GM18502 (cell line): ENCODE results near the gene CADPS.

Experiments used
- ATAC-seq: cut with Tn5 transposase; IDR thresholded peaks from one replicate; pipeline ENCODE4 v1.9.1; 2021; ENCODE audit warnings: mild to moderate bottlenecking; ENCODE audit not compliant: unreplicated experiment, poor library complexity

The CADPS gene

DNA sequence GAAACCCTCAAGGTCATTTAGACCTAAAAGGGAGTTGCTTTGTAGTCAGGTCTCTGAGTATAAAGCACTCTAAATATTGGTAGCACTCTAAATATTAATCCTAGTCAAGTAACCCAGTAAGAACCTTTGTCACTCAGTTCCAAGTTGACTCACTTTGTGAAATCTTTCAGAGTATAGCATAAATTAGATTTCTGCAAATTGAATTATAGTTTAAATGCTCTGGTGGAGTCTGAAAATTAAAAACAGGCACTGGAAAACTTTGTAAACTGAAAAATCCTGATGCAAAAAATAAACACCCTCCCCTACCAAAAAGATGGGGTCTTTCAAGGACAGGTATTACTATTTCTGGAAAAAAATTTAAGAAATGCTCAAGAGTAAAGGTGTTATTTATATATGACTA is 305.6 kb downstream of the CADPS start:
- ATAC-seq = no peak

- no peak for ATAC-seq
Observed at GRCh38 chr3:62567097-62568021, 307.9 kb downstream of the CADPS start.

DNA sequence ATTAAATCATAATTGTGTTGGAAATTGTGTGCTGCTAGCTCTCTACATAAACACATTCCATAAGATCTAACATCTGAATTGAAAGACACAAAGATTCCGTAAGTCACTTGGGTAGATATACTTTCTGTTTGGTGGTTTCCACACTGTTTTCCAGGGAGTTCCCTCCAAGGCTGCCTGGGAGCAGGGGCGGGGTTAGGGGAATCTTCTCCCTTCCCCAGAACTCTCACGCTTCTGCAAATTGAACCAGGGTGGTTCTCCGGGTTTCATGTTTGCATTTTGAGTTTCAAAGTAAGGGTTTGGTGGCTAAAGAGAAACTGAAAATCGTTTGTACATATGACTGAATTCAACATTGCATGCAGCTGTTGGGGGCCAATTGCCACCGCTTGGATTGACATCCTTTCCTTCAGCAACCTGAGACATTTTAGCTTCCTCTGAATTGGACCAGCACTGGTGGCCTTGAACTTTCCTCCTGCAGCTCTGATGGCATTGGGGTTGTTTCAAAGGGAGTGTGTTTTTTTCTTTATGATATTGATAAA is 309.1 kb downstream of the CADPS start:
- no peak for ATAC-seq

DNA sequence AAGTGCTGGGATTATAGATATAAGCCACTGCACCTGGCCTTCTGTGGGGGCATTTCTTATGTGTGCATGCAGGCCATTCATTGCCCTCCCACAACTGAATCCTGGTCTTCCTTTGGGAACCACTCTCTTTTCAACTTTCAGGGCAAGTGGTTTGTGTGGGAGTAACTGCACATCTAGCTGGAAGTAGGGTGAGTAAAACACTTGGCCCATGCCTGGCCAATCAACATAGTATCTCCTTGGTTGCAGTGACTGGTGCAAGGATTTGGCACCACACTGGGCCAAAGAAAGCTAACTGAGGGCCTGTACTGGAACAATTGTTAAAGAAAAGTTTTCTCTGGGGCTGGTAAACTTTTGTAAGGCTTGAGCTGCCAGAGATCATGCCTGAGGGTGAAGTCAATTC is 312.6 kb downstream of the CADPS start:
- ATAC-seq = no peak

DNA sequence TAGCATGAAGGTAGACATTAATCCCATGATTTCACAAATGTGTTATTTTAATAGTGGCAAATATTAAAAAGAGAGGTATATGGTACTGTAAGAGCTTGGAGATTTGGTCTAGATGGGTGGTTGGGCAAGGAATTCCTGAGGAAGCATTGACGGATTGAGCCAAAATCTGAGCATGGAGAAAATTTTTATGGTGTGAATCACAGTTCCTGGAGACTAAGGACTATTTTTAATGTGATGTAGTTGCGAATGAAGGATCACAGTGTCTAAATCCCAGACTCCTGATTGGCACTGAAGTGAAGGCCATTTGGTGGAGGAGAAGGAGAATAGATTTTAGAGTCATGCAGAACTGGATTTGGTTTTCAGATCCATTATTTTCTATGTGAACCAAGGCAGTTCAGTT is 313.2 kb downstream of the CADPS start:
- ATAC-seq = no peak

GRCh38 chr3:62559831-62560445 is 315.3 kb downstream of the CADPS start:
- no peak for ATAC-seq

DNA sequence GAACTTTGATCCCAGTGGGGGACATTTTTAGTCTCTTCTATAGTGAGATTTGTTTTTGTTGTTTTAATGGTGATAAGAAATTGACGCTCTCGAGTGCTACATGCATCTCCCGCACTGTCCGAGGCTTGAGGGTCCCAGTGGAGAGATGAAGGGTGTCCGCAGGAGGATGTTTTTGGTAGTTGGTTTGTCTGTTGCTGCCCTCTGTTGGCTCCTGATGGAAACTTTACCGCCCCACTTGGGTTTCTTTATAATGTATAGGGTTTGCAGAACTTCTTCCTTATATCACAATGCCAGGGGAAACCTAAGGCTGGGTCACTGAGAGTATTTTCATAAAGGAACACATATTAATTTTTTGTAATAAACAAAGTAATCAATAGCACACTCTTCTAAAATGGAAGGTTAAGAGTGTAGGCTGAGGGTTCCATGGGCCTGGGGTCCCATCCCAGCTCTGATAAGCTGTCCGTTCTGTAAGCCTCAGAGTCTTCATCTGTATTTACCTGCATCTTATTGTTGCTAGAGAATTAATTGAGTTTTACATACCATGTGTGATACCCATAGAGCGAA is 316.6 kb downstream of the CADPS start:
- no peak for ATAC-seq

DNA sequence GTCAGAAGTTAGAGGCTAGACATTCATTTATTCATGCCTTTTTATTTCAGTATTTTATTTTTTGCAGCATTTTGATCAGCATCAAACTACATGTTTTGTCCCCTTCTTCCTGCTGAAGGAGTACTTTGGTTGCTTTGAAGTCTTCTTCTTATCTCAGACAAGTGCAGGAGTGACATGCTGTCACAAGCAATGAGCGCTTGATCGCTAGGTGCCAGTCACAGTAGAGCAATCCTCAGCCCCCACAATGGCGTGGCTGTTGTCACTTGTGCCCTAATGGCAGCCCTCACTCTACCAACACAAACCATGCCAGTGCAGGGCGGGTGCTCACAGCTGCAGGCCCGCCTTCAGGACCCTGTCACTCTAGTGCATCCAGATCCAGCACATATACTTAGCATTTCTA is 317.2 kb downstream of the CADPS start:
- no peak for ATAC-seq

DNA sequence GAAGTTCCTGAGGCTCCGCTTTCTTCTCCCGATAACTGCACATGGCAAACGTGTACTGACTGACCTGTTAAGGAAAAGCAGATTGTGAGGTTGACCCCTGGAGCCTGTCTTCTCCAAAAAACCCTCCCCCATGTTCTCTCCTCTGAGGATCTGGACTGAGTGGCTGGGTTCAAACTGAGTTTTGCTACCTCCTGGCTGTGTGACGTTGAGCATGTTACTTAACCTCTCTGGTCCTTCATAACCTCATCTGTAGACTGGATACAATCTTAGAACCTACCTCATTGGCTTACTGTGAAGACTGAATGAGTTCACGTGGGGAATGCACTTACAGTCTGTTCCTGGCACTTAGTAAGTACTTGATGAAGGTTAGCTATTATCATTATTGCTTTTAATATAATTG is 317.8 kb downstream of the CADPS start:
- ATAC-seq = no peak

DNA sequence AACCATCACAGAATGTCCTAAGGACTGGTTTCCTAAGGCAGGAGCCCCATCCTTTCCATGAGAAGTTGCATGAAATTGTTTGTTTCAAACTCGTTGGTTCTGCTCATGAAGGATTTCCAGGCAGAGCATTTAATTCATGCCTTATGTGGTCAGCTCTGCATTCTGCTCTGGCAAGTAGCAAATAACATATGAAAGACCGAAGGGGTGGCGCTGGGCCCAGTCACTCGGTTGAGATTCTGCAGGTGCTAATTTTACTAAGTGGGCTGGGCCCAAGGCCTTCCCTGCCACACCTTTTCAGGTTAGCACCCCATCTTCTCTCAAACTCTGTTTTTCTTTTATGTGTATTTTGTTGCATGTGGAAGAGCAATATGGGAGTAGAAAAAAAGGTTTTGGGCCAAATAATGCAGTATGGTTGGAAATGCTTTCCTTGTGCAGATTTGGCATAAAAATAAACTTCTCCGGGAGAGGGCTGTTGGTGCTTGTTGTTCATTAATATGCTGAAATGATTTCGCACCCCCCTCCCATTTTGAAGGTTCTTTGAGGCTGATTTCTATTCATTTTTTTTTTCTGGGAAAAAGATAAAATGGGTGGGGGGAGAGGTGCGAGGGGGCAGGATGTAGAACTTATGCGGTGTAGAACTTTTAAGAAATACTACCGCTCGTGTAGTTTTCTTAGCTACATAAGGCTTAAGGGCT is 318.9 kb downstream of the CADPS start:
- ATAC-seq = no peak

DNA sequence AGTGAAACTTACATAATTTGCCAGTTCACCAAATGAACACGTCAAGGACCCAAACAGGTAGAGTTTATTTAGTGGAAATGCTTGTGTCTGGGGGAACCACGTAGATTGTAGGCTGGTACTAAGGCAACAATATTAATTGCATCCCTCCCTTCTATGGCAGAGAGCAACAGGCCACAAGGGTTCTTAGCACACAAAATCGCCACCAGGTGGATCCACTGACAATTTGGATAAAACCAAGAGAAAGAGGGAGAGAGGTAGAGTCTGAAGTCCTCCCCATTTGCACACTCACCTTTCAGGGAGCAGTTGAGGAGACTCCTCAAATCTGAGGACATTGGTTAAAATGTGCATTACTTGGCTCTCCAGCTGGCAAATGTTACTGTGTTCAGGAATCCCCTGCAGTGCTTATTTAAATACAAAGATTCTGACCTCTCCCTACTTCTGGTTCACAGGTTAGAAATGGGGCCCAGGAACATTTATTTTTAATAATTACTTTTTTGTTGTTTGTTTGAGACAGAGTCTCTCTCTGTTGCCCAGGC is 320.9 kb downstream of the CADPS start:
- no peak for ATAC-seq

- ATAC-seq = no peak
Observed at GRCh38 chr3:62553811-62554210, 321.4 kb downstream of the CADPS start.

DNA sequence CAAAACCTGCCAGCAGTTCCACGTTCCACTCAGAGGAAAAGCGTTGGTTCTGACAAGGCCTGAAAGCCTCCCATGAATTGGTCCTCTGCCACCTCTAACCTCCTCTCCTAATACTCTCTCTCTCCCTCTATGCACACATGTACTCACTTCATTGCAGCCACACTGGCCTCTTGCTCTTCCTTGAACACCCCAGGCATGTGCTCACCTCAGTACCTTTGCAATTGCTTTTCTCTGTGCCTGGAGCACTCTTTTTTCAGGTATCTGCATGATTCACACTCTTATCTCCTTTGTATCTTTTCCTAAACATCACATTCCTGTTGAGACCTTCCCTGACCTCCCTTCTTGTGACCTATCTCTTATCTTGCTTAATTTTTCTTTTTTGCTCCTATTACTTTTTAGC is 323.7 kb downstream of the CADPS start:
- no peak for ATAC-seq

DNA sequence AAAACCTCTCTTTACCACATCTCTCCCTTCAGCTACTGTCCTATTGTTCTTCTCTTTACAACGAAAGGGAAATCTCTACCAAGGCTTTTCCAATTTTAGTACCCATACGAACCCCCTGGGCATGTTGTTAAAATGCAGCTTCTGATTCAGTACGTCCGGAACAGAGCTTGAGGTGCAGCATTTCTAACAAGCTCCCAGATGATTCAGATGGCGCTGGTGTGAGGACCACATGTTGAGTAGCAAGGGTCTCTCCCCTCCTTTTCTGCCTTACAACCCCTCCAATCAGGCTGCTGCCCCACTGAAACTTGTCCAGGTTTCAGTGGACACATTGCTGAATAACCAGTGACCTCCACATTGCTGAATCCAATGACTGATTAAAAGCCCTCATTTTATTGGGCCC is 324.8 kb downstream of the CADPS start:
- no peak for ATAC-seq

- ATAC-seq = no peak
Observed at GRCh38 chr3:62548528-62549205, 326.5 kb downstream of the CADPS start.

GRCh38 chr3:62546266-62546665 is 328.9 kb downstream of the CADPS start:
- ATAC-seq = no peak

GRCh38 chr3:62542185-62542584 is 333.0 kb downstream of the CADPS start:
- ATAC-seq = no peak

DNA sequence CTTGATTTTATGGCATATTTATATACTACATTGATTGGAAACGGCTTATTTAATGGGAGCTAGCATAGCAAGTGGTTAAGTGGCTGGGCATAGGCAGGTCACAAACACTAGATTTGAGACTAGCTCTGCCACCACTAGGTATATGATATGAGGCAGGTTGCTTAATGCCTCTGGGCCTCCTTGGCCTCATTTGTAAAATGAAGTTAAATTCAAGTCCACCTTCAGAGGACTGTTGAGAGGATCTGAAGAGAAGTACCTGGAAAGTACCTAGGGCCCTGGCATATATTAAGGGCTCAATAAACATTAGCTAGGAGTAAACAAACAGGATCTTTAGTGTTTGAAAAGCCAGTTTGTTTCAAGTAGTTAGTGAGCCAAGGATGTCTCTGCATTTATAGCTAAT is 335.5 kb downstream of the CADPS start:
- ATAC-seq = no peak

DNA sequence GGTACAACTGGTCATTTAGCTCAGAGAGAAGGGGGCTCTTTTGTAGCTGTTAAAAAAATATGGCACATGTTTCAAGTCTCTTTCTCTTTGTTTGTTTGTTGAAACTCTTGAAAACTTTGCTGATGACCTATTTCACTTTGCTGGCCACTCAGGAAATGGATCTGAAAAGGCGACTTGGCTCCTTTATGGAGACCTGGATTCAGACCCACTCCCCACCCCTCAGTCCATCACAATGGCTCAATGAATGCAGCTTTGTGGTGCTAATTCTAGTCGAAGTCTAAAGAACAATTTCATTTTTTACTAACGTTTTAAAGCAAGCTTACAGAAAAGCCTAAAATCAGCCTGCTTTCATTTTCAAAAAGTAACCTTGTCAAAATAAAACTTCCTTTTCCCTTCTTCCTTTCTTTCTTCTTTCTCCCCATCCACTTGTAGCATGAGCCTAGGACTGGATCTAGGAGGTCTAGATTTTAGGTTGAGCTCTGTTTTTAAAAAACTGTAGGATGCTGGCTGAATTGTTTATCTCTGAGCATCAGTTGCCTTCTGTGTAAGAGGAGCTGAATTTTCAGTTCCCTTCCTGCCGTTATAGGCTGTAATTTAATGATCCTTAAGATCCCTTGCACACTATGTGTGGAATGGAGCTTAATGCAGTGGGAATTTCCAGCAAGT is 336.4 kb downstream of the CADPS start:
- no peak for ATAC-seq
